Inferior parietal cortex (tissue), 1 donor: Measurements from ENCODE around the gene SLC12A9.
A peak's percentile ranks its signal among the peaks of the same experiment; 100 is the strongest.
"Not testable (repeated sequence)": the region's sequence is repeated elsewhere in the genome, so short reads cannot be mapped to it uniquely, and the experiment has no call there.

Experiments used
- DNase-seq: peaks from one replicate; pipeline ENCODE4 v3.0.0-alpha.2; 2016; ENCODE audit errors: extremely low spot score

Gene SLC12A9

GRCh38 chr7:100825751-100826513, 26.6 kb upstream of the SLC12A9 start:
- no peak for DNase-seq

GRCh38 chr7:100826514-100827329, 25.8 kb upstream of the SLC12A9 start:
- no peak for DNase-seq

- peak; percentile 6 for DNase-seq
Observed at GRCh38 chr7:100827330-100828226, 24.9 kb upstream of the SLC12A9 start, which contains the start of gene EPHB4. Gene EPHB4, minus strand, starts transcription at chr7:100827523. Its CDS starts 493 bp downstream, at chr7:100827030.

- peak; percentile 26 for DNase-seq
Observed at GRCh38 chr7:100829150-100829716, 23.3 kb upstream of the SLC12A9 start.

- DNase-seq: no peak
Observed at GRCh38 chr7:100830396-100830795, 22.1 kb upstream of the SLC12A9 start.

GRCh38 chr7:100832281-100832633, 20.3 kb upstream of the SLC12A9 start:
- DNase-seq: no peak

- DNase-seq: no peak
Observed at GRCh38 chr7:100835903-100836811, 16.4 kb upstream of the SLC12A9 start.

GRCh38 chr7:100836812-100837098, 15.8 kb upstream of the SLC12A9 start:
- DNase-seq: no peak

- peak; percentile 94 for DNase-seq
Observed at GRCh38 chr7:100837099-100837836, 15.2 kb upstream of the SLC12A9 start.

GRCh38 chr7:100839361-100839760, 13.2 kb upstream of the SLC12A9 start:
- no peak for DNase-seq

- no peak for DNase-seq
Observed at GRCh38 chr7:100840470-100841100, 11.9 kb upstream of the SLC12A9 start.

- no peak for DNase-seq
Observed at GRCh38 chr7:100847360-100847759, 5.2 kb upstream of the SLC12A9 start.

GRCh38 chr7:100854146-100854895, 1.8 kb downstream of the SLC12A9 start:
- no peak for DNase-seq

- DNase-seq: not testable (repeated sequence)
Observed at GRCh38 chr7:100854899-100855298, 2.4 kb downstream of the SLC12A9 start.

- no peak for DNase-seq
Observed at GRCh38 chr7:100855515-100855914, 3.0 kb downstream of the SLC12A9 start.

GRCh38 chr7:100856871-100857282, 4.4 kb downstream of the SLC12A9 start:
- DNase-seq: no peak

- no peak for DNase-seq
Observed at GRCh38 chr7:100859856-100860255, 7.3 kb downstream of the SLC12A9 start.

- no peak for DNase-seq
Observed at GRCh38 chr7:100860702-100861615, 8.4 kb downstream of the SLC12A9 start.
